Activated T-helper 1 cell treated with anti-CD3 and anti-CD28 coated beads, Interleukin-12 subunit alpha, Interleukin-12 subunit beta, Interleukin-2, Interleukin-4 antibody, amounts not matched to agents 30 ng/mL and 10 ng/mL and 1 ng/mL, durations not matched to agents 14 hours and 24 hours and 36 hours (primary cell): ENCODE measurements around the gene AP1M1. TPM values are rescaled to one million over a fixed set of nuclear protein-coding genes. Genes with fewer than 3 reads are reported as not detected.

ENCODE experiments used
- DNase-seq: peaks from one replicate; pipeline ENCODE4 v3.0.0; 2021; ENCODE audit warnings: low spot score
- H3K27ac Mint-ChIP-seq: one replicate; pipeline ENCODE4 v1.8.0; 2021; ENCODE audit warnings: mild to moderate bottlenecking, mixed read lengths
- H3K27me3 Mint-ChIP-seq: one replicate; pipeline ENCODE4 v1.8.0; 2022; ENCODE audit warnings: mild to moderate bottlenecking, moderate library complexity, mixed read lengths; ENCODE audit not compliant: insufficient read depth
- H3K36me3 Mint-ChIP-seq: one replicate; pipeline ENCODE4 v1.8.0; 2021; ENCODE audit warnings: low read depth, mixed read lengths
- H3K4me1 Mint-ChIP-seq: one replicate; pipeline ENCODE4 v1.8.0; 2021; ENCODE audit warnings: low read depth, mixed read lengths
- H3K4me3 Mint-ChIP-seq: one replicate; pipeline ENCODE4 v1.8.0; 2021; ENCODE audit warnings: mild to moderate bottlenecking, moderate library complexity, mixed read lengths
- H3K9me3 Mint-ChIP-seq: one replicate; pipeline ENCODE4 v1.8.0; 2021; ENCODE audit warnings: mixed read lengths
- intact Hi-C: fragments of 100-400 bp; cut with micrococcal nuclease; formaldehyde crosslinking; loops from one replicate; pipeline ENCODE4 v1.15.1; 2024
- total RNA-seq: library from RNA; stranded (reverse); gene quantifications from 2 replicates; pipeline ENCODE4 v1.2.3, GENCODE V29; 2022

AP1M1 gene
- total RNA-seq, 1 donor from 2014 or later = 116 TPM

- Mint-ChIP-seq H3K9me3 (no peaks in the 10 kb centered on the region), H3K27ac (no peak overlapping the region), H3K4me3 (no peak overlapping the region), H3K27me3 (no peaks in the 10 kb centered on the region), H3K4me1 (peaks cover 20% of the 10 kb centered on the region), H3K36me3 (peaks cover 40% of the 10 kb centered on the region)
- intact Hi-C loops = no loop called here
- no peak for DNase-seq
These were observed 6.3 kb upstream of the AP1M1 start for GRCh38 chr19:16191216-16191908.

GRCh38 chr19:16193466-16193865 lies 4.2 kb upstream of the AP1M1 start:
- peaks cover 30% of the 10 kb centered on the region for H3K36me3 Mint-ChIP-seq
- intact Hi-C loops = no loop called here
- H3K27ac Mint-ChIP-seq = no peak overlapping the region
- no peak overlapping the region for H3K4me3 Mint-ChIP-seq
- no peaks in the 10 kb centered on the region for H3K27me3 Mint-ChIP-seq
- no peak for DNase-seq
- no peaks in the 10 kb centered on the region for H3K9me3 Mint-ChIP-seq
- H3K4me1 Mint-ChIP-seq = peaks cover 19% of the 10 kb centered on the region

- no peak for DNase-seq
- Mint-ChIP-seq H3K9me3 (no peaks in the 10 kb centered on the region), H3K4me1 (peaks cover 45% of the 10 kb centered on the region), H3K27ac (peak overlapping the region; percentile 95), H3K4me3 (peak overlapping the region; percentile 95), H3K27me3 (no peaks in the 10 kb centered on the region), H3K36me3 (peaks cover 16% of the 10 kb centered on the region)
- intact Hi-C loops = loop anchor here (1.0 to 5.0 kb wide), 8 partner anchors 12 to 360 kb away; partner anchors contain the start of genes CHERP, FAM32A and RAB8A
These were observed 506 bp upstream of the AP1M1 start for GRCh38 chr19:16197188-16197621.

- Mint-ChIP-seq H3K27me3 (no peaks in the 10 kb centered on the region), H3K36me3 (peaks cover 24% of the 10 kb centered on the region), H3K27ac (peak overlapping the region; percentile 40), H3K9me3 (no peaks in the 10 kb centered on the region), H3K4me1 (peaks cover 55% of the 10 kb centered on the region), H3K4me3 (peak overlapping the region; percentile 86)
- no peak for DNase-seq
- intact Hi-C loops = loop anchor here (2.0 to 5.0 kb wide), 2 partner anchors 130 to 344 kb away; partner anchors contain the start of gene CHERP
These were observed 600 bp downstream of the AP1M1 start for GRCh38 chr19:16198370-16198651.

GRCh38 chr19:16199275-16199932 lies 1.7 kb downstream of the AP1M1 start:
- peak overlapping the region; percentile 40 for H3K27ac Mint-ChIP-seq
- H3K4me3 Mint-ChIP-seq = peak overlapping the region; percentile 86
- H3K9me3 Mint-ChIP-seq = no peaks in the 10 kb centered on the region
- no peak for DNase-seq
- peaks cover 27% of the 10 kb centered on the region for H3K36me3 Mint-ChIP-seq
- peaks cover 55% of the 10 kb centered on the region for H3K4me1 Mint-ChIP-seq
- no peaks in the 10 kb centered on the region for H3K27me3 Mint-ChIP-seq
- intact Hi-C loops = loop anchor here (2.0 to 5.0 kb wide), 2 partner anchors 129 to 343 kb away; partner anchors contain the start of gene CHERP

GRCh38 chr19:16200038-16201010 lies 2.6 kb downstream of the AP1M1 start:
- H3K4me1 Mint-ChIP-seq = peaks cover 55% of the 10 kb centered on the region
- H3K36me3 Mint-ChIP-seq = peaks cover 25% of the 10 kb centered on the region
- intact Hi-C loops = no loop called here
- peak overlapping the region; percentile 37 for H3K4me3 Mint-ChIP-seq
- H3K27ac Mint-ChIP-seq = peak overlapping the region; percentile 58
- no peaks in the 10 kb centered on the region for H3K27me3 Mint-ChIP-seq
- DNase-seq = no peak
- no peaks in the 10 kb centered on the region for H3K9me3 Mint-ChIP-seq

GRCh38 chr19:16201011-16201391 lies 3.3 kb downstream of the AP1M1 start:
- H3K4me1 Mint-ChIP-seq = peaks cover 55% of the 10 kb centered on the region
- no peaks in the 10 kb centered on the region for H3K9me3 Mint-ChIP-seq
- H3K27me3 Mint-ChIP-seq = no peaks in the 10 kb centered on the region
- peak overlapping the region; percentile 55 for H3K27ac Mint-ChIP-seq
- intact Hi-C loops = no loop called here
- no peak for DNase-seq
- peak overlapping the region; percentile 37 for H3K4me3 Mint-ChIP-seq
- H3K36me3 Mint-ChIP-seq = peaks cover 25% of the 10 kb centered on the region

- Mint-ChIP-seq H3K9me3 (no peaks in the 10 kb centered on the region), H3K4me1 (peaks cover 58% of the 10 kb centered on the region), H3K27me3 (no peaks in the 10 kb centered on the region), H3K4me3 (no peak overlapping the region), H3K36me3 (peaks cover 38% of the 10 kb centered on the region), H3K27ac (peak overlapping the region; percentile 42)
- intact Hi-C loops = no loop called here
- no peak for DNase-seq
These were observed 4.9 kb downstream of the AP1M1 start for GRCh38 chr19:16202320-16203255.

- Mint-ChIP-seq H3K9me3 (no peaks in the 10 kb centered on the region), H3K4me3 (no peak overlapping the region), H3K27me3 (no peaks in the 10 kb centered on the region), H3K27ac (no peak overlapping the region), H3K4me1 (peaks cover 63% of the 10 kb centered on the region), H3K36me3 (peaks cover 44% of the 10 kb centered on the region)
- DNase-seq = no peak
- intact Hi-C loops = no loop called here
These were observed 5.7 kb downstream of the AP1M1 start for GRCh38 chr19:16203256-16204004.

GRCh38 chr19:16204005-16204294 lies 6.2 kb downstream of the AP1M1 start:
- H3K4me1 Mint-ChIP-seq = peaks cover 62% of the 10 kb centered on the region
- H3K36me3 Mint-ChIP-seq = peaks cover 47% of the 10 kb centered on the region
- H3K27ac Mint-ChIP-seq = no peak overlapping the region
- H3K4me3 Mint-ChIP-seq = no peak overlapping the region
- H3K9me3 Mint-ChIP-seq = no peaks in the 10 kb centered on the region
- no peak for DNase-seq
- intact Hi-C loops = no loop called here
- H3K27me3 Mint-ChIP-seq = no peaks in the 10 kb centered on the region

- intact Hi-C loops = no loop called here
- H3K27ac Mint-ChIP-seq = no peak overlapping the region
- peaks cover 57% of the 10 kb centered on the region for H3K36me3 Mint-ChIP-seq
- peaks cover 49% of the 10 kb centered on the region for H3K4me1 Mint-ChIP-seq
- H3K4me3 Mint-ChIP-seq = no peak overlapping the region
- no peaks in the 10 kb centered on the region for H3K9me3 Mint-ChIP-seq
- no peak for DNase-seq
- no peaks in the 10 kb centered on the region for H3K27me3 Mint-ChIP-seq
These were observed 7.7 kb downstream of the AP1M1 start for GRCh38 chr19:16205205-16206045.
